NCI-H1417 treated with DMSO at 0.1 percent for 48 hours (cell line): Measurements from ENCODE around the gene OR5L2.
"Not testable (repeated sequence)": the region's sequence is repeated elsewhere in the genome, so short reads cannot be mapped to it uniquely, and the experiment has no call there.

Experiments
- DNase-seq: peaks from one replicate; lab custom pipeline; 2025; lab: John Stamatoyannopoulos, UW

OR5L2 gene

DNA sequence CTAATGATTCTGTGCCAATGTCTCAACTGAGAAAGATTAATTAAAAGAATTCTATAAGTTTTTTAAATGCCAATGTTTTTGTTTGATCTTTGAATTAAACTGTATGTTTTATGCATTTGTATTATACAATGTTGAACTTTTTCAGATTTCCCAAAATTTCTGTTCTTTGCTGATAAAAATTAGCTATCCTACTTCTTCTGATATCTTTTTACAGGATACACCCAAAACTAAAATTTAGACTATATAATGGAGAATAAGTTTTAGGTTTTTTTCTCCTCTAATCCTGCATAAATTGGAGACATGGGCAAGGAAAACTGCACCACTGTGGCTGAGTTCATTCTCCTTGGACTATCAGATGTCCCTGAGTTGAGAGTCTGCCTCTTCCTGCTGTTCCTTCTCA, at the start of gene OR5L2:
Gene OR5L2 (plus strand): TSS at position 301 of the 400 bp plus-strand sequence. CDS start 0 bp downstream, at position 301.
- DNase-seq: no peak

DNA sequence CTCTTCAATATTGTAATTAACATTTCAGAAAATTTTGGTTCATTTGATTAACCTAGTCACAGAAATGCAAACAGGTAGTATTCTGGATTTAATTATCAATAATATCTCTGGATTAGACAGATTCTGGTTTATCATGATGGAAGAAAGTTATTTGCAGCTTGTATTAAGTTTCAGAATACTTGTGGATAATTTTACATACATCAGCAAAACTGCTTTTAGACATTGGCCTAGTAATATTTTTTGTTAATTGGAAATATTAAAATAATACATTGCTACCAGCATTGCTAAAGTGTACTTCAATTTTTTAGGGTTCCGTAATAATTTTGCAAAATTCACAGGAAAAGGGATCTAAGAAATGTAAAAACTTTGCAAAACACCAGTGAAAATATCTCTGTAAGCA, 35.4 kb upstream of the OR5L2 start:
- DNase-seq: no peak

DNA sequence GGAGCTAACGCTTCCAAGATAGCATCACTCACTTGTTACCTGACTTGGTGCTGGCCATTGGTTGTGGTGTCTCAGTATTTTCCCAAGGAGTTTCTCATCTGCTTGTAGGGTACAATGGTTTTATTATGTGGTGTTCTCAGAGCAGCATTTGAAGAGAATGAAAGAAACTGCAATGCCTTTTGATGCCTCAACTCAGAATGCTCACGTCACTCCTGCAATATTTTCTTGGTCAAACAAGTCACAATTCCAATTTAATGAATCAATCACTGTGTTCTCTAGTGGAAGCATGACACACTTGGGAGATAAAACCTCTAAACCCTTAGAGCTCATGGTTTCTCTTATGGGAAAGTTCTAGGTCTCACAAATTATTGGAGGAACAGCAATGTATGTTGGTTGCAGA, 33.7 kb upstream of the OR5L2 start:
- DNase-seq: no peak

DNA sequence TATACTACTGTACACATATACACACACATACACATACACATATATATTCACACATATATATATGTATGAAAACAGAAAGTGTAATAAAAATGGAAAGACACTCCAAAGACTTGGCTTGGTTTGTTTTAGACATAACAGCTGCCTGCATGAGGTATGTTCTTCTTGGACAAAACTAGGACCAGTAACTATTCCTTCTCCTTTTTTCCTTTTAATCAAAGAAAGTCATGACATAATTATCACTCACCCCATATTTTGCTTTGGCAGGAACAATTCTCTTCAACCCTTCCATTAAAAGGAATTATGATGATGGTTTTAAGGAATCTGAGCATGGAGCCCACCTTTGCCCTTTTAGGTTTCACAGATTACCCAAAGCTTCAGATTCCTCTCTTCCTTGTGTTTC, 31.8 kb upstream of the OR5L2 start, which contains the start of gene OR5D14:
Gene OR5D14 (plus strand): TSS at position 301 of the 400 bp plus-strand sequence. CDS start 0 bp downstream, at position 301.
- no peak for DNase-seq

DNA sequence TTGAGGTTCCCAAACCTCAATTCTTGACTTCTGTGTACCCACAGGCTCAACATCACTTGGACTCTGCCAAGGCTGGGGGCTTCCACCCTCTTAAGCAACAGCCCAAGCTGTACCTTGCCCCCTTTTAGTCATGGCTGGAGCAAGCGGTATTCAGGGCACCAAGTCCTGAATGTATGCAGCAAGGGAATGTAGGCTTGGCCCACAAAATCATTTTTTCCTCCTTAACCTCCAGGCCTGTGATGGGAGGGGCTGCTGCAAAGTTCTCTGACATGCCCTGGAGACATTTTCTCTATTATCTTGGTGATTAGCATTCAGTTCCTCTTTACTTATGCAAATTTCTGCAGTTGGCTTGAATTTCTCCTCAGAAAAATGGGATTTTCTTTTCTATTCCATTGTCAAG, 20.8 kb upstream of the OR5L2 start:
- DNase-seq: no peak

DNA sequence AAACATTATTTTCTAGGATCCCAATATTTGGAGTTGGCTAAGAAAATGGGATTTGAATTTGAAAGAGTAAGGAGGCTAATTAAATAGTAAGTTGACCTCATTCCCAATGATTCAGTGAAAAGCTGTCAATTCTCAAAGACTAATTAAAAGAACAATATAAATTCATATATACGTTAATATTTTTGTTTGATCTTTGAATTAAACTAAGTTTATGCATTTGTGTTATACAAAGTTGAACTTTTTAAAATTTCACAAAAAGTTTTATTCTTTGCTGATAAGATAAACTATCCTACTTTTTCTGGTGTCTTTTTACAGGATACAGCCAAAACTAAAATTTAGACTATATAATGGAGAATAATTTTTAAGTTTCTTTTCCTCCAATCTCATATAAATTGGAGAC, 16.0 kb upstream of the OR5L2 start, which contains the start of gene OR5L1:
Gene OR5L1 (plus strand): TSS at position 301 of the 400 bp plus-strand sequence. CDS start 100 bp downstream, outside the sequence.
- no peak for DNase-seq

DNA sequence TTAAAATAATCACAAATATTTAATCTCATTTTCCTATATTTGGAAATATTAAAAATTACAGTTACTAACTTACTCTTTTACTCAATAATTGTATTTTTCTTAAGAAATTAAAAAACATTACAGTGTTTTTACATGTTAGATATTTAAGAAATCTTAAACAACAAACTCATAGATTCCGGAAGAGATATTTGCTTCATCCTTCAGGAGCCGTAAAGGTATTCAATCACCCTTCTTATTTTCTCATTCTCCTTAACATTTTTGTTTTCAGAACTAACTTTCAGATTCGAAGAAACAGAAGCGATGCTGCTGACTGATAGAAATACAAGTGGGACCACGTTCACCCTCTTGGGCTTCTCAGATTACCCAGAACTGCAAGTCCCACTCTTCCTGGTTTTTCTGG, 7.7 kb upstream of the OR5L2 start, which contains the start of gene OR5D18:
Gene OR5D18 (plus strand): TSS at position 301 of the 400 bp plus-strand sequence. CDS start 0 bp downstream, at position 301.
- no peak for DNase-seq

DNA sequence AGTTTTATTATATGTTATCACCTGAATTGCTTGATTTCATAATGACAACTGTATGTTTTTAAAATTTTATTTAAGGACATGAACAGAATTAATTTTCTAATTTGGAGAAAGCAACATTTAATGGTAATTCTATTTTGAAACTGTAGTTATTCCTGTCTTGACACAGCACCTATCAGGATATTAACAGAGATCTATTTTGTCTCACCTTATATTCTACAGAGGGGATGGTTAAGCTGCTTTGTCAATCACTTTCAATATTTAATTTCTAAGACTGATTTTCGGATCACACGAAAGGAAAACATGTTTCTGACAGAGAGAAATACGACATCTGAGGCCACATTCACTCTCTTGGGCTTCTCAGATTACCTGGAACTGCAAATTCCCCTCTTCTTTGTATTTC, 11.4 kb downstream of the OR5L2 start, which contains the start of gene OR5D16:
Gene OR5D16 (plus strand): TSS at position 301 of the 400 bp plus-strand sequence. CDS start 0 bp downstream, at position 301.
- DNase-seq: no peak

DNA sequence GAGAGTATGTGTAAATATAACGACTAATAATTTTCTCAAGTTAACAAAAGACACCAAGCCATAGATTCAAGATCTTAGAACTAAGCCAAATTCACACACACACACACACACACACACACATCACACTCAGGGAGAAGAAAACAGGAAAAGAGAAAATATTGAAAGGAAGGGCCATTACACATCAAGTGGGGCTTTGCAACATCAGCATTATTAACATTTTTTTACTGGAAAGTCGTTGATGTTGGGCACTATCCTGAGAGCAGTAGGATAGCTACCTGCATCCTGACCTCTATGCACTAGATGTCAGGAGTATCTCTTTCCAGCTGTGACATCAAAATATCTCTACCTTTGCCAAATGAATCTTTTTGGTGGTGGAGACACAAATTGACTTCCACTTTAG, 20.4 kb downstream of the OR5L2 start:
- DNase-seq: no peak

DNA sequence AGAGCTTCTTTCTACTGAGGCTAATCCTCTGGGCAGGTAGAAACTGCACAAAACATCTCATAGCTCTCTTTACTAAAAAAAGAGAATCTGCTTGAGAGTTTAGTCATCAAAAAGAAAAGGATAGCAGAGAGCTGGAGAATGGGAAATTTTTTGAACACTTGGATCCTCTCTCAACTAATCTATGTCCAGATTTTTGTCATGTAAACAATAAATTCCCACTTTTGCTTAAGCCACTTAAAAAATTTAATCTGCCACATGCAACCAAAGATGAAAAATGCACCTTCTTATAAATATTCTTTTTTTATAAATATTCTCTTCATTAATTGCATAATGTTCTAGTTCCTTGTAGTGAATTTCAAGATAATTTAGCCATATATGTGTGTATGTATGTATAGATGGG, 22.0 kb downstream of the OR5L2 start:
- DNase-seq: no peak

DNA sequence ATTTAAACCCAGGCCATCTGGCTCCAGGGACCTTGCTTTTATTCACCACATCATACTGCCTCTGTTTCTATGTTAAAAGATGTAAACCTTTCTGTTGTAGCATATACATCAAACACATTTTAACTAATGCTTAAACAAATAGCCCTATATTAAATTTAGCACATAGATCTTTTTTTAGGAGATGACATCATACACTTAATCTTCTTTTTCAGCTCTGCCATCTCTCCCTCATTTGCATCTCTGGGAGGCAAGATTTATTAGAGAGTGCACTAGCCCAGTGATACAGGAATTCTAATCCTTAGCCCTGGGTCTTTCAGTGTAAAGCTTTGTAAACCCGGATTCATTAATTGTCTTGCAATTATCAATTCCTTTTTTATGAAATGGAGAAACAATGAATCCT, 25.1 kb downstream of the OR5L2 start:
- DNase-seq: no peak

DNA sequence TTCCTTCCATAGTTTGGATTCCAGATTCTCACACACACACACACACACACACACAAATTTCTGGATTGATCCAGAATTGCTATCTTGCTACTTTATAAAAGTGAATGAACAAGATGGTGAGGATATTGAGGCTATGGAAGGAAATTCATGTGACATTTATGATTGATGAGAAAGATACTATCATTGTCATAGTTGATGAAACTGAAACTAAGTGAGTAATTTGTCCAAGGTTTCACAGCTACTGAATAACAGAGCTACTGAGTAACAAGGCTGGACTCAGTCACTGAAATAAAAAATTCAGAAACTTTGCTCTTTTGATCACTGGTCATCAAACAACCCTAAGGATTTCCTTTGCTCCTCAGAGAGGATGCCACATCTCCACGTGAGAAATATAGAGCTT, 27.7 kb downstream of the OR5L2 start:
- DNase-seq: no peak

DNA sequence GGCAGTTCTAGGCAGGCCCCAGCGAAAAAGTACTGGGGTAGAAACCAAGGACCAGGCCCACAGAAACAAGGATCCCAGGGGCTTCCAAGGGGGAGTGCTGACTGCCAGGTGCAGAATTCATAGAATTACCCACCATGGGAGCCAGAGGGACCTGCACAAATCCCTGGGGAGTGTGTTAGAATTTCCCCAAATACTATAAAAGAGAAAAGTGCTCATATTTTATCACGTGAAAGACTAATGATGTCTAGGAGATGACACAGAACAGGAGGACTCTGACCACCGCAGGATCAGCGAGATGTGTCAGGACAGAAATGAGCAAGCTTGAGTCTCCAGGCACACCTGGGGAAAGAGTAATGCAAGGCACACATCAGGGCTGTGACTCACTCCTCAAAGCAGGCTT, 40.3 kb downstream of the OR5L2 start:
- not testable (repeated sequence) for DNase-seq

DNA sequence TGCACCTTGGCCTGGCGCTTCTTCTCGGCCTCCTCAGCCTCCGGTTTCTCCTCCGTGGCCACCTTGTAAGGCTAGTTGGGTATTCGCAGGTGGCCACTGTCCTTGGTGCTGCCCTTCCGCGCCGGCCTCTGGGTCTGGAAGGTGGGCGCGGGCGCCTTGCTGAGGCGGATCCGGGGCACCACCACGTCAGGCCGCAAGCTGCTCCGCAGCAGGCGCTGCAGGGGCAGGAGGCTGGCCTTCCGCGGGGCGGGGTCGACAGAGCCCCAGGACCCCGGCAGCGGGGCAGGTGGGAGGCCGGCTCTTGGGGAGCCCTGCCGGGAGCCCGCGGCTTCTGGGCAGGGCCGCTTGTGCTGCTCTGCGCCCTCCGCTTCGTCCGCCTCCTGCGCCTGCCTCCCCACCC, 45.7 kb downstream of the OR5L2 start:
- not testable (repeated sequence) for DNase-seq

DNA sequence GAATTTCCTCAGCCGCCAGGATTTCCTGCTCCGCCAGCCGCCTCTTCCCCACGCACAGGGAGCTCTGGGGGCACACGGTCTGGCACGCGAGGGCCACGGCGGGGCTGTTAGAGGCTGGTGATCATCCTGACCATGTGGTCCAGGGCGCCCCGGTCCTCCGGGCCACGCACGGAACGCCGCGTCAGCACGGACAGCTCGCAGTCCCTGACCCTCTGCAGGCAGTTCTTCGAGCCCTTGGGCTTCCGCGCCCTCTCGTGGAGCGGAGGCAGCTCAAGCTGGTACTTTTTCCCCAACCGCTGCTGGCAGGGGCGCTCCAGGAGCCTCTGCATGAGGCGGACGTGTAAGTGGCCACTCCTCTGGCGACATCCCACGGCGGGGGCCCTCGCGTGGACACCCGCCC, 46.1 kb downstream of the OR5L2 start:
- DNase-seq: not testable (repeated sequence)
